ENCODE results near the gene INO80.

GRCh38 chr15:40991355-40991754 is 124.7 kb downstream of the INO80 start:
- TF ChIP-seq CTCF (conservative IDR thresholded peaks at IDR 0.05; ENCODE audit: low read depth, low read length) (no peak), EZH2 (IDR thresholded peaks at IDR 0.05; ENCODE audit: low read length, unreplicated experiment) (no peak), EZH2phosphoT487 (IDR thresholded peaks at IDR 0.05; ENCODE audit: borderline replicate concordance, low read length) (no peak)
